Pancreas (tissue), 10 donors: ENCODE data around the gene KRTAP5-2. TPM values are rescaled to one million over a fixed set of nuclear protein-coding genes. Genes with fewer than 3 reads are reported as not detected.
"Not testable (repeated sequence)": the region's sequence is repeated elsewhere in the genome, so short reads cannot be mapped to it uniquely, and the experiment has no call there.

ENCODE experiments used
- ATAC-seq, 4 donors: fragments of 200-7000 bp; cut with Tn5 transposase; one replicate each; pipeline versions ENCODE4 v1.8.0 to v1.9.1; 2020; ENCODE audit warnings: mild to moderate bottlenecking in 4 of 4, moderate library complexity in 4 of 4
- DNase-seq, 6 donors: peaks; one replicate each; pipeline ENCODE4 v3.0.0-alpha.2; 2020
- FAIRE-seq: peaks from 2 replicates; lab custom pipeline; 2012; peaks lifted over from hg19 to GRCh38; lab: Jason Lieb, UNC
- H3K27ac ChIP-seq, 4 donors: fragments of 200-600 bp; sonication (generic); 1 replicate in 3 of 4; 2 replicates in 1 of 4; pipeline versions ENCODE4 v1.5.0 to v1.8.0; 2020
- H3K27me3 ChIP-seq, 4 donors: fragments of 200-600 bp; one replicate each; pipeline ENCODE4 v1.8.0; 2021
- H3K36me3 ChIP-seq, 3 donors: fragments of 200-600 bp; sonication (generic) in 1 of 3; one replicate each; pipeline versions ENCODE4 v1.5.0 to v1.8.0; 2020 to 2021
- H3K4me1 ChIP-seq, 3 donors: fragments of 200-600 bp; one replicate each; pipeline ENCODE4 v1.8.0; 2021
- H3K4me3 ChIP-seq, 4 donors: fragments of 200-600 bp; sonication (generic) in 2 of 4; one replicate each; pipeline versions ENCODE4 v1.5.0 to v1.8.0; 2020 to 2021
- H3K9me3 ChIP-seq, 4 donors: fragments of 200-600 bp; one replicate each; pipeline ENCODE4 v1.8.0; 2021
- CTCF ChIP-seq, 4 donors: fragments of 200-600 bp; sonication (generic) in 3 of 4; IDR thresholded peaks; one replicate each; pipeline versions ENCODE4 v1.5.0 to v1.8.0; 2021; ENCODE audit warnings: antibody characterized with exemption in 4 of 4
- WGBS, 2 donors: extraction: QIAGEN DNeasy Blood & Tissue Kit; methylation state at CpG; one replicate each; pipeline ENCODE4 v1.1.7; 2013; 5-methylcytosine and 5-hydroxymethylcytosine counted together
- intact Hi-C, 3 donors: fragments of 100-400 bp; cut with DNase I; formaldehyde crosslinking; loops; one replicate each; pipeline versions ENCODE4 v1.11.1 to v1.14.2; 2022
- polyA plus RNA-seq, 2 donors: library from polyadenylated mRNA; stranded (reverse); fragments of 200-250 nt; gene quantifications; one replicate each; pipeline ENCODE4 v1.2.3, GENCODE V29; 2013
- total RNA-seq, 6 donors: library from RNA; stranded (reverse); fragmentation: NEBNext Ultra II Directional in 4 of 6; extraction: Animal tissue kit (Norgen Biotek cat#: 25700) in 4 of 6; gene quantifications; one replicate each; pipeline versions ENCODE4 v1.2.1 to v1.2.4, GENCODE V29; 2021 to 2023
- donor health status: healthy with polysubstance abuse.
- donor health status: DM: no; HTN: no; CAD: no; lungs with moderate emphysema.
- donor health status: DM: no; HTN: no; CAD: no.
- donor health status: control.
- donor health status: control.
- donor health status: Bipolar disorder and iron deficiency.
- donor health status: DM: yes; HTN: yes; CAD: no.
- donor health status: DM: no; HTN: no; CAD: no.
- donor health status: DM: no; HTN: no; CAD: no.
- donor health status: DM: yes; HTN: yes; CAD: no.

KRTAP5-2 gene
- total and polyA plus RNA-seq, 8 donors: 0.15 TPM; not detected in 7

- DNase-seq (peak in 1 of 6 donors; percentile 3), ATAC-seq (no peak), FAIRE-seq (no peak)
- Histone ChIP-seq H3K27me3 (no peaks in the 10 kb centered on the region), H3K4me1 (no peaks in the 10 kb centered on the region), H3K4me3 (no peak overlapping the region), H3K36me3 (no peaks in the 10 kb centered on the region), H3K27ac (no peak overlapping the region), H3K9me3 (no peaks in the 10 kb centered on the region)
- intact Hi-C loops: loop anchor here in 1 of 3 donors (5.0 kb wide), 1 partner anchor 35 kb away; no protein-coding TSS in a partner anchor
- no peak for TF ChIP-seq CTCF (IDR thresholded peaks at IDR 0.05)
- 79 to 89% methylated on average over 6 of the region's 6 CpGs for WGBS, 2 donors
Observed at GRCh38 chr11:1576825-1577224, 21.3 kb downstream of the KRTAP5-2 start.

- not testable (repeated sequence) for H3K36me3 ChIP-seq, ATAC-seq, H3K9me3 ChIP-seq, H3K27ac ChIP-seq, H3K27me3 ChIP-seq, FAIRE-seq, DNase-seq, H3K4me1 ChIP-seq, H3K4me3 ChIP-seq
- WGBS, 2 donors: 87 to 91% methylated on average over 16 of the region's 16 CpGs
- intact Hi-C loops: loop anchor here in 1 of 3 donors (5.0 kb wide), 1 partner anchor 33 kb away; no protein-coding TSS in a partner anchor
Observed at GRCh38 chr11:1575756-1576155, 22.3 kb downstream of the KRTAP5-2 start.

DNA sequence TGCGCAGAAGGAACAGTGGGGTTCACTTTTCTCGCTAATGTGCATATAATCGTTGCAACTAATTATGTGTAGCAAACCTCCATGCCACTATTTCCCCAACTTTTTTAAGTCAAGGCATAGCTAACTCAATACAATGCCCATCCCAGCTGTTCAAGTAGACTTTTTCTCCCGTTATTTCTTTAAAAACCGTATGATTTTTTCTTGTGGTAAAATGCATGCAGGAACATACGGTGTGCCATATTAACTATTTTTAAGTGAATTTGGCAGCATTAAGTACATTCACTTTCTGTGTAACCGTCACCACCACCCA, 23.2 kb downstream of the KRTAP5-2 start:
- no peak for TF ChIP-seq CTCF (IDR thresholded peaks at IDR 0.05)
- FAIRE-seq: no peak
- WGBS, 2 donors: 11 to 12% methylated on average over 7 of the region's 7 CpGs
- Histone ChIP-seq H3K4me3 (peak overlapping the region in 1 of 4 donors; percentile 70), H3K36me3 (no peaks in the 10 kb centered on the region), H3K9me3 (no peaks in the 10 kb centered on the region), H3K27ac (no peak overlapping the region), H3K27me3 (no peaks in the 10 kb centered on the region), H3K4me1 (peaks cover 0 to 6% (median 0%) of the 10 kb centered on the region in 3 donors)
- ATAC-seq: no peak
- DNase-seq: no peak
- intact Hi-C loops: loop anchor here in 1 of 3 donors (5.0 kb wide), 1 partner anchor 33 kb away; no protein-coding TSS in a partner anchor

DNA sequence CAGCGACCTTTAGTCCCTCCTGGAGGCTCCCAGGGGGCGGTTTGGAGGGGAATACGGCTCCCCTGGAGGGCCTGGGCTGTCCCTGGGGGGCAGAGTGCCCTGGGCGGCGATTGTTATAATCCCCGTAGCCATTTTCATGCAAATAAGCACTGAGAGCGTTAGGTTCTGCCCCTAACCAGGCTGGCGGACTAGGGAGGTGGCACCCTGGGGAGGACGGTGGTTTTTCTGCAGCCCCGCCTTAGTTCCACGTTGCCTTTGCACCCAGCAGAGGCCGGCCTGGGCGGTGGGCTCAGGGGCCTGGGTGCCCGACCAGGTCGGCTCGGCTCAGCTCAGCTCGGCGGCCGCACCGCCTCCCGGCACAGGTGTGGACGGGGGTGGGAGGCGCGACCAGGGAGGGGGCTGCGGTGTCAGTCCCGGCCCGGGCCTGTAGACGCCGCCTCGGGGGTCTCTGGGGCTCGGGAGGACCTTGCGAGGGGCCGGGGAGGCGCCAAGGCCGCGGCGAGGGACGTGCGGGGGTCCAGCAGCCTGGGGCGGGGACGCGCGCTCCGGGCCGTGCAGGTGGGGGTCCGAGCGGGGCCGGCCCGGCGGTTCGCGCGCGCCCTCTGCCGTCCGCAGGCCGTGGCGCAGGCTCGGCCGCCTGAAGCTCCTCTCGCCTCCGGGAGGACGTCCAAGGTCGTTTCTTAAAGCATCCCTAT, 23.7 kb downstream of the KRTAP5-2 start:
- peak; percentile 58 to 82 (median 73) for TF ChIP-seq CTCF (IDR thresholded peaks at IDR 0.05)
- no peak for FAIRE-seq
- peaks cover 0 to 10% (median 0%) of the 10 kb centered on the region in 3 donors for H3K4me1 ChIP-seq
- peak in 5 of 6 donors; percentile 56 to 89 (median 79) for DNase-seq
- H3K9me3 ChIP-seq: no peaks in the 10 kb centered on the region
- no peaks in the 10 kb centered on the region for H3K36me3 ChIP-seq
- WGBS, 2 donors: 0 to 1% methylated on average over 45 to 64 of the region's 64 CpGs
- intact Hi-C loops: no loop called here
- peak overlapping the region; percentile 85 to 95 (median 91) for H3K27ac ChIP-seq
- H3K27me3 ChIP-seq: no peaks in the 10 kb centered on the region
- peak; percentile 32 to 60 (median 50) for ATAC-seq
- H3K4me3 ChIP-seq: peak overlapping the region; percentile 16 to 74 (median 62)

GRCh38 chr11:1573903-1574237, 24.2 kb downstream of the KRTAP5-2 start:
- no peak for TF ChIP-seq CTCF (IDR thresholded peaks at IDR 0.05)
- no peak for FAIRE-seq
- 0 to 4% methylated on average over 6 to 7 of the region's 7 CpGs for WGBS, 2 donors
- no peaks in the 10 kb centered on the region for H3K9me3 ChIP-seq
- peak; percentile 87 to 95 (median 90) for DNase-seq
- no peaks in the 10 kb centered on the region for H3K27me3 ChIP-seq
- H3K4me1 ChIP-seq: peaks cover 0 to 10% (median 0%) of the 10 kb centered on the region in 3 donors
- peak overlapping the region; percentile 85 to 95 (median 91) for H3K27ac ChIP-seq
- intact Hi-C loops: no loop called here
- ATAC-seq: peak; percentile 70 to 84 (median 78)
- H3K4me3 ChIP-seq: peak overlapping the region; percentile 16 to 74 (median 62)
- H3K36me3 ChIP-seq: no peaks in the 10 kb centered on the region
